Neural cell (in vitro differentiated cells): ENCODE results near the gene RABGAP1L.

Experiments
- EP300 ChIP-seq: fragments of 450-650 bp; conservative IDR thresholded peaks from 2 replicates; pipeline ENCODE4 v1.6.1; 2014; ENCODE audit warnings: antibody characterized with exemption, mild to moderate bottlenecking, moderate library complexity; ENCODE audit not compliant: poor library complexity, severe bottlenecking
- EZH2 ChIP-seq: fragments of 200-600, 300-800 bp; shearing (Covaris generic), sonication (generic); IDR thresholded peaks from 2 replicates; pipeline ENCODE4 v1.6.1; 2014; ENCODE audit warnings: antibody characterized with exemption, low read length, borderline replicate concordance, mild to moderate bottlenecking; ENCODE audit not compliant: insufficient read depth, poor library complexity, severe bottlenecking
- MXI1 ChIP-seq: fragments of 450-650 bp; conservative IDR thresholded peaks from 2 replicates; pipeline ENCODE4 v1.6.1; 2014; ENCODE audit warnings: antibody characterized with exemption, mild to moderate bottlenecking; ENCODE audit not compliant: poor library complexity, severe bottlenecking
- POLR2AphosphoS5 ChIP-seq: IDR thresholded peaks from 2 replicates; pipeline ENCODE4 v1.6.1; 2012
- RAD21 ChIP-seq: fragments of 450-650 bp; conservative IDR thresholded peaks from 2 replicates; pipeline ENCODE4 v1.6.1; 2014; ENCODE audit warnings: antibody characterized with exemption, mild to moderate bottlenecking, moderate library complexity
- TAF1 ChIP-seq: IDR thresholded peaks from 2 replicates; pipeline ENCODE4 v1.6.1; 2012; ENCODE audit warnings: low read depth
- TF ChIP-seq, protein P1 (sequence below): fragments of 450-650 bp; IDR thresholded peaks from 2 replicates; pipeline ENCODE4 v1.5.1; 2014; ENCODE audit warnings: antibody characterized with exemption, mild to moderate bottlenecking, moderate library complexity; ENCODE audit not compliant: poor library complexity, severe bottlenecking

- TF ChIP-seq POLR2AphosphoS5 (no peak), EZH2 (no peak), TAF1 (no peak), RAD21 (no peak), EP300 (no peak), MXI1 (no peak)
- TF ChIP-seq, protein P1, sequence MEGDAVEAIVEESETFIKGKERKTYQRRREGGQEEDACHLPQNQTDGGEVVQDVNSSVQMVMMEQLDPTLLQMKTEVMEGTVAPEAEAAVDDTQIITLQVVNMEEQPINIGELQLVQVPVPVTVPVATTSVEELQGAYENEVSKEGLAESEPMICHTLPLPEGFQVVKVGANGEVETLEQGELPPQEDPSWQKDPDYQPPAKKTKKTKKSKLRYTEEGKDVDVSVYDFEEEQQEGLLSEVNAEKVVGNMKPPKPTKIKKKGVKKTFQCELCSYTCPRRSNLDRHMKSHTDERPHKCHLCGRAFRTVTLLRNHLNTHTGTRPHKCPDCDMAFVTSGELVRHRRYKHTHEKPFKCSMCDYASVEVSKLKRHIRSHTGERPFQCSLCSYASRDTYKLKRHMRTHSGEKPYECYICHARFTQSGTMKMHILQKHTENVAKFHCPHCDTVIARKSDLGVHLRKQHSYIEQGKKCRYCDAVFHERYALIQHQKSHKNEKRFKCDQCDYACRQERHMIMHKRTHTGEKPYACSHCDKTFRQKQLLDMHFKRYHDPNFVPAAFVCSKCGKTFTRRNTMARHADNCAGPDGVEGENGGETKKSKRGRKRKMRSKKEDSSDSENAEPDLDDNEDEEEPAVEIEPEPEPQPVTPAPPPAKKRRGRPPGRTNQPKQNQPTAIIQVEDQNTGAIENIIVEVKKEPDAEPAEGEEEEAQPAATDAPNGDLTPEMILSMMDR = no peak
Observed at GRCh38 chr1:174965362-174966007, 806.2 kb downstream of the RABGAP1L start.
